Cardiac muscle cell (in vitro differentiated cells and primary cell): ENCODE data around the gene DVL1. TPM values are rescaled to one million over a fixed set of nuclear protein-coding genes. Genes with fewer than 3 reads are reported as not detected.
"Not testable (repeated sequence)": the region's sequence is repeated elsewhere in the genome, so short reads cannot be mapped to it uniquely, and the experiment has no call there.

Experiments used
- DNase-seq, 2 donors: peaks; one replicate each; pipeline versions ENCODE4 v3.0.0 to v3.0.0-alpha.2; 2010 to 2017; ENCODE audit warnings: low read depth in 1 of 2, low spot score in 1 of 2
- H3K27ac ChIP-seq: fragments of 200-600 bp; sonication (generic); 2 replicates; pipeline ENCODE4 v1.5.1; 2016
- H3K27me3 ChIP-seq: fragments of 200-600 bp; sonication (generic); 2 replicates; pipeline ENCODE4 v1.6.0; 2016; ENCODE audit warnings: control low read depth
- H3K36me3 ChIP-seq: fragments of 200-600 bp; sonication (generic); 2 replicates; pipeline ENCODE4 v1.5.1; 2016; ENCODE audit warnings: control low read depth
- H3K4me1 ChIP-seq: fragments of 200-600 bp; sonication (generic); 2 replicates; pipeline ENCODE4 v1.8.1; 2017; ENCODE audit warnings: low read depth, mild to moderate bottlenecking, mixed run types
- H3K4me3 ChIP-seq: fragments of 200-600 bp; sonication (generic); 2 replicates; pipeline ENCODE4 v1.5.1; 2016; ENCODE audit warnings: mild to moderate bottlenecking
- H3K9me3 ChIP-seq: fragments of 200-600 bp; sonication (generic); 2 replicates; pipeline ENCODE4 v1.5.1; 2017; ENCODE audit warnings: low read depth, mild to moderate bottlenecking, control low read depth
- polyA plus RNA-seq: library from polyadenylated mRNA; unstranded; fragments of >200 nt; fragmentation: Nextera tagmentation; extraction: Ambion mirVana; gene quantifications from 2 replicates; pipeline ENCODE4 v1.2.1, GENCODE V29; 2016
- total RNA-seq: library from RNA; depleted of rRNA; stranded (reverse); fragments of >200 nt; gene quantifications from 2 replicates; pipeline ENCODE4 v1.2.3, GENCODE V29; 2016
- TF ChIP-seq, protein P1 (sequence below): IDR thresholded peaks from 2 replicates; pipeline ENCODE4 v1.5.1; 2012; ENCODE audit warnings: low read depth, mild to moderate bottlenecking, low read length

DVL1 gene
- total and polyA plus RNA-seq, 2 experiments from 2014 or later, result 29.1 to 105 TPM

DNA sequence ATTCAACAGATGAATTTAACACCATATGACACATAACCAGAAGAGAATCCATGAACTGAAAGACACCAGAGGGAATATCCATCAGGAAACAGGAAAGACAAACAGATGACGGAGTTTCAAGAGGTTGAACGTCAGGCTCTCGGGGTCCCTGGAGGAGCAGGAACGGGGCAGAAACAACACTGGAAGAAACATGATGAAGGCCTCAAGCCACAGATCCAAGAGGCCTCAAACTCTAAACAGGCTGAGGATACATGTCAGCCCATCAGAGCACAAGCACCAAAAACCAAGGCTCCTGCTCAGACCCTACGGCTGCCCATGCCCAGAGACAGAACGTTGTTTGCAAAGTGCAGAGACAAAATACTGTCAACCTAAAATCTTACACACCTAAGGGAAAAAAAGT is 31.8 kb downstream of the DVL1 start:
- peaks cover 11% of the 10 kb centered on the region for H3K36me3 ChIP-seq
- TF ChIP-seq, protein P1, sequence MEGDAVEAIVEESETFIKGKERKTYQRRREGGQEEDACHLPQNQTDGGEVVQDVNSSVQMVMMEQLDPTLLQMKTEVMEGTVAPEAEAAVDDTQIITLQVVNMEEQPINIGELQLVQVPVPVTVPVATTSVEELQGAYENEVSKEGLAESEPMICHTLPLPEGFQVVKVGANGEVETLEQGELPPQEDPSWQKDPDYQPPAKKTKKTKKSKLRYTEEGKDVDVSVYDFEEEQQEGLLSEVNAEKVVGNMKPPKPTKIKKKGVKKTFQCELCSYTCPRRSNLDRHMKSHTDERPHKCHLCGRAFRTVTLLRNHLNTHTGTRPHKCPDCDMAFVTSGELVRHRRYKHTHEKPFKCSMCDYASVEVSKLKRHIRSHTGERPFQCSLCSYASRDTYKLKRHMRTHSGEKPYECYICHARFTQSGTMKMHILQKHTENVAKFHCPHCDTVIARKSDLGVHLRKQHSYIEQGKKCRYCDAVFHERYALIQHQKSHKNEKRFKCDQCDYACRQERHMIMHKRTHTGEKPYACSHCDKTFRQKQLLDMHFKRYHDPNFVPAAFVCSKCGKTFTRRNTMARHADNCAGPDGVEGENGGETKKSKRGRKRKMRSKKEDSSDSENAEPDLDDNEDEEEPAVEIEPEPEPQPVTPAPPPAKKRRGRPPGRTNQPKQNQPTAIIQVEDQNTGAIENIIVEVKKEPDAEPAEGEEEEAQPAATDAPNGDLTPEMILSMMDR, result no peak
- no peaks in the 10 kb centered on the region for H3K9me3 ChIP-seq
- no peaks in the 10 kb centered on the region for H3K4me1 ChIP-seq
- no peak for DNase-seq
- H3K4me3 ChIP-seq, result no peak overlapping the region
- no peaks in the 10 kb centered on the region for H3K27me3 ChIP-seq
- H3K27ac ChIP-seq, result no peak overlapping the region

GRCh38 chr1:1316199-1316598 is 33.0 kb downstream of the DVL1 start:
- not testable (repeated sequence) for H3K4me1 ChIP-seq, DNase-seq, H3K27ac ChIP-seq, H3K9me3 ChIP-seq, H3K27me3 ChIP-seq, H3K4me3 ChIP-seq
- H3K36me3 ChIP-seq, result peaks cover 16% of the 10 kb centered on the region

GRCh38 chr1:1315435-1315954 is 33.7 kb downstream of the DVL1 start:
- H3K4me1 ChIP-seq, result no peaks in the 10 kb centered on the region
- no peak for DNase-seq
- H3K27ac ChIP-seq, result no peak overlapping the region
- TF ChIP-seq, protein P1, result no peak
- H3K4me3 ChIP-seq, result no peak overlapping the region
- no peaks in the 10 kb centered on the region for H3K27me3 ChIP-seq
- H3K9me3 ChIP-seq, result no peaks in the 10 kb centered on the region
- peaks cover 17% of the 10 kb centered on the region for H3K36me3 ChIP-seq

DNA sequence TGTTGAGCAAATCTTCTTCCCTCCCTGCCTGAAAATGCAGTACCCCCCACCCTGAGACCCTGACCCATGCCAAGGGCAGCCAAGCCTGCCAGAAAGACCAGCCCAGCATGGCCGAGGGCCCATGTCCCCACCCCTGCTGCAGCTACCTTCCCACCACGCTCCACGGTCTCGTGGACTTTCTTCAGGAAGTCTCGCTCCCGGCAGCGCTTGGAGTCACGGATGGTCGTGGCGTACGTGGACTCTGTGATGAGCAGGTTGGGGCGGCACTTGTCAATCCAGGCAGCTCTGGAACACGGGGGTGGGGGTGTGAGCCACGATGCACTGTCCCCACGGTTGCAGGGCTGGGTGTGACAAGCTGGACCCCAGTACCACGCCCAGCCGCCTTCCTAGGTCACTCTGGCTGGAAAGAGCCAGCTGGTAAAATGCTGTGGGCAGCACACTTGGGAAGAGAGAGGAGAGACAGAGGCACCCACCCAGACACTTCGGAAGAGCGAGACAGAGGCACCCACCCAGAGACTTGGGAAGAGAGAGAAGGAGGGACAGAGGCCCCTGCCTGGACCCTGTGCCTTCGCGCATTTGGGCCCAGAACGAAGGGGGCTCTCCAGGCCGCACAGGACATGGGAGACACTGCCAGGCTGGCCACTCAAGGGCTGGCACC is 34.4 kb downstream of the DVL1 start:
- H3K27ac ChIP-seq, result no peak overlapping the region
- peaks cover 17% of the 10 kb centered on the region for H3K36me3 ChIP-seq

GRCh38 chr1:1314237-1314586 is 35.0 kb downstream of the DVL1 start:
- TF ChIP-seq, protein P1, result no peak
- no peaks in the 10 kb centered on the region for H3K27me3 ChIP-seq
- no peak overlapping the region for H3K27ac ChIP-seq
- no peak for DNase-seq
- no peak overlapping the region for H3K4me3 ChIP-seq
- no peaks in the 10 kb centered on the region for H3K9me3 ChIP-seq
- peaks cover 16% of the 10 kb centered on the region for H3K36me3 ChIP-seq
- H3K4me1 ChIP-seq, result no peaks in the 10 kb centered on the region

More for the DNA sequence above, 34.4 kb downstream of the DVL1 start:
- TF ChIP-seq, protein P1, result no peak
- H3K4me1 ChIP-seq, result no peaks in the 10 kb centered on the region
- DNase-seq, result no peak
- no peaks in the 10 kb centered on the region for H3K9me3 ChIP-seq
- no peak overlapping the region for H3K4me3 ChIP-seq
- no peaks in the 10 kb centered on the region for H3K27me3 ChIP-seq

- no peak overlapping the region for H3K27ac ChIP-seq
- no peak overlapping the region for H3K4me3 ChIP-seq
- TF ChIP-seq, protein P1, result no peak
- H3K27me3 ChIP-seq, result no peaks in the 10 kb centered on the region
- no peaks in the 10 kb centered on the region for H3K4me1 ChIP-seq
- H3K36me3 ChIP-seq, result peaks cover 11% of the 10 kb centered on the region
- no peaks in the 10 kb centered on the region for H3K9me3 ChIP-seq
- no peak for DNase-seq
These were observed 35.5 kb downstream of the DVL1 start for GRCh38 chr1:1313500-1314236.
